Epithelial cell of prostate (primary cell): ENCODE measurements around the gene GLS.
A peak's percentile ranks its signal among the peaks of the same experiment; 100 is the strongest.
"Not testable (repeated sequence)": the region's sequence is repeated elsewhere in the genome, so short reads cannot be mapped to it uniquely, and the experiment has no call there.

ENCODE experiments used
- DNase-seq: peaks from one replicate; pipeline ENCODE4 v3.0.0-alpha.2; 2011; ENCODE audit warnings: low read depth, low spot score
- H3K27ac ChIP-seq: fragments of 450-650 bp; 2 replicates; pipeline ENCODE4 v1.5.1; 2017; ENCODE audit warnings: mild to moderate bottlenecking

The GLS gene

GRCh38 chr2:190854726-190855125, 25.9 kb upstream of the GLS start:
- no peak for DNase-seq
- no peak overlapping the region for H3K27ac ChIP-seq

- no peak for DNase-seq
- no peak overlapping the region for H3K27ac ChIP-seq
Measured at GRCh38 chr2:190855245-190855644, 25.4 kb upstream of the GLS start.

GRCh38 chr2:190856985-190857384, 23.6 kb upstream of the GLS start:
- no peak for DNase-seq
- no peak overlapping the region for H3K27ac ChIP-seq

GRCh38 chr2:190858817-190859216, 21.8 kb upstream of the GLS start:
- peak overlapping the region; percentile 41 for H3K27ac ChIP-seq

GRCh38 chr2:190859347-190860297, 21.0 kb upstream of the GLS start:
- no peak for DNase-seq
- peak overlapping the region; percentile 41 for H3K27ac ChIP-seq

More at GRCh38 chr2:190858817-190859216, 21.8 kb upstream of the GLS start:
- no peak for DNase-seq

GRCh38 chr2:190860985-190861680, 19.5 kb upstream of the GLS start:
- H3K27ac ChIP-seq: no peak overlapping the region
- no peak for DNase-seq

- DNase-seq: not testable (repeated sequence)
- H3K27ac ChIP-seq: peak overlapping the region; percentile 22
Measured at GRCh38 chr2:190862128-190862527, 18.5 kb upstream of the GLS start.

GRCh38 chr2:190862571-190862991, 18.0 kb upstream of the GLS start:
- peak overlapping the region; percentile 22 for H3K27ac ChIP-seq
- no peak for DNase-seq

- no peak for DNase-seq
- no peak overlapping the region for H3K27ac ChIP-seq
Measured at GRCh38 chr2:190863946-190864345, 16.7 kb upstream of the GLS start.

GRCh38 chr2:190864375-190864774, 16.2 kb upstream of the GLS start:
- DNase-seq: no peak
- H3K27ac ChIP-seq: no peak overlapping the region

GRCh38 chr2:190867212-190867611, 13.4 kb upstream of the GLS start:
- no peak overlapping the region for H3K27ac ChIP-seq
- DNase-seq: no peak

- no peak for DNase-seq
- H3K27ac ChIP-seq: no peak overlapping the region
Measured at GRCh38 chr2:190867832-190868231, 12.8 kb upstream of the GLS start.

GRCh38 chr2:190869721-190870120, 10.9 kb upstream of the GLS start:
- H3K27ac ChIP-seq: no peak overlapping the region
- no peak for DNase-seq

GRCh38 chr2:190873451-190873850, 7.2 kb upstream of the GLS start:
- H3K27ac ChIP-seq, DNase-seq: not testable (repeated sequence)

GRCh38 chr2:190875891-190876290, 4.7 kb upstream of the GLS start:
- H3K27ac ChIP-seq: no peak overlapping the region
- no peak for DNase-seq

- no peak overlapping the region for H3K27ac ChIP-seq
- DNase-seq: no peak
Measured at GRCh38 chr2:190876631-190877030, 4.0 kb upstream of the GLS start.

- no peak overlapping the region for H3K27ac ChIP-seq
- no peak for DNase-seq
Measured at GRCh38 chr2:190877436-190877835, 3.2 kb upstream of the GLS start.

- peak overlapping the region; percentile 96 for H3K27ac ChIP-seq
- DNase-seq: no peak
Measured at GRCh38 chr2:190879474-190880377, 895 bp upstream of the GLS start.

- no peak for DNase-seq
- H3K27ac ChIP-seq: peak overlapping the region; percentile 96
Measured at GRCh38 chr2:190881084-190881597, 520 bp downstream of the GLS start.
